HG03025 (cell line): ENCODE data around the gene BTNL9.
"Not testable (repeated sequence)": the region's sequence is repeated elsewhere in the genome, so short reads cannot be mapped to it uniquely, and the experiment has no call there.

ENCODE experiments used
- ATAC-seq: cut with Tn5 transposase; IDR thresholded peaks from one replicate; pipeline ENCODE4 v1.9.1; 2021; ENCODE audit warnings: mild to moderate bottlenecking, moderate library complexity; ENCODE audit not compliant: unreplicated experiment, low FRiP score

BTNL9 gene

GRCh38 chr5:181097383-181097753 lies 57.3 kb downstream of the BTNL9 start:
- not testable (repeated sequence) for ATAC-seq

- ATAC-seq = not testable (repeated sequence)
Observed at GRCh38 chr5:181097759-181098491, 57.9 kb downstream of the BTNL9 start.

- ATAC-seq = no peak
Observed at GRCh38 chr5:181098762-181099601, 58.9 kb downstream of the BTNL9 start.

- ATAC-seq = no peak
Observed at GRCh38 chr5:181099602-181100086, 59.6 kb downstream of the BTNL9 start.

- no peak for ATAC-seq
Observed at GRCh38 chr5:181100121-181100875, 60.2 kb downstream of the BTNL9 start.

- not testable (repeated sequence) for ATAC-seq
Observed at GRCh38 chr5:181101030-181101641, 61.1 kb downstream of the BTNL9 start.

- not testable (repeated sequence) for ATAC-seq
Observed at GRCh38 chr5:181101930-181102674, 62.0 kb downstream of the BTNL9 start.

- not testable (repeated sequence) for ATAC-seq
Observed at GRCh38 chr5:181104259-181104568, 64.1 kb downstream of the BTNL9 start.

- ATAC-seq = not testable (repeated sequence)
Observed at GRCh38 chr5:181104606-181105390, 64.7 kb downstream of the BTNL9 start.

- ATAC-seq = no peak
Observed at GRCh38 chr5:181105391-181106025, 65.4 kb downstream of the BTNL9 start.

- no peak for ATAC-seq
Observed at GRCh38 chr5:181107699-181108098, 67.6 kb downstream of the BTNL9 start.

- ATAC-seq = no peak
Observed at GRCh38 chr5:181108578-181109165, 68.6 kb downstream of the BTNL9 start.

- ATAC-seq = no peak
Observed at GRCh38 chr5:181109489-181110013, 69.5 kb downstream of the BTNL9 start.

GRCh38 chr5:181111010-181111409 lies 70.9 kb downstream of the BTNL9 start:
- ATAC-seq = no peak
